GM21515 (cell line): ENCODE measurements around the gene NOS1AP.
"Not testable (repeated sequence)": the region's sequence is repeated elsewhere in the genome, so short reads cannot be mapped to it uniquely, and the experiment has no call there.

Source experiments
- ATAC-seq: cut with Tn5 transposase; IDR thresholded peaks from one replicate; pipeline ENCODE4 v1.9.1; 2021; ENCODE audit not compliant: unreplicated experiment

NOS1AP gene

DNA sequence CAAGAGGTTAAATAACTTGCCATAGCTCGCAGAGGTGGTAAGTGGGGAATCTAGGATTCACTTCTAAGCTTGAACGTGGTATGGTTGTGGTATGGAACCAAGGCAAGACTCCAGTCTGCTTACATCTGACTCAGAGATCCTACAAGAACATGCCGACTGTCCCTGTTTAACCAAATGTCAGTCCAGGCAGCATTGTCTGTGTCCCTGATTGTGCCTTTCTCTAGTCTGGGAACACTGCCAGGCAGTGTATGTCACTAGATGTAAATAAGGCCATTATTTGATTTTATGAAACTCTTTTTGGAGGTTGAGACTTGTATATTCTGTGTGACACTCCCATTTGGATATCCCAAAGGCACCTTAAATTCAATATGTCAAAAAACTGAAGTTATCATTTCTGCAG lies 96.0 kb downstream of the NOS1AP start:
- ATAC-seq: no peak

DNA sequence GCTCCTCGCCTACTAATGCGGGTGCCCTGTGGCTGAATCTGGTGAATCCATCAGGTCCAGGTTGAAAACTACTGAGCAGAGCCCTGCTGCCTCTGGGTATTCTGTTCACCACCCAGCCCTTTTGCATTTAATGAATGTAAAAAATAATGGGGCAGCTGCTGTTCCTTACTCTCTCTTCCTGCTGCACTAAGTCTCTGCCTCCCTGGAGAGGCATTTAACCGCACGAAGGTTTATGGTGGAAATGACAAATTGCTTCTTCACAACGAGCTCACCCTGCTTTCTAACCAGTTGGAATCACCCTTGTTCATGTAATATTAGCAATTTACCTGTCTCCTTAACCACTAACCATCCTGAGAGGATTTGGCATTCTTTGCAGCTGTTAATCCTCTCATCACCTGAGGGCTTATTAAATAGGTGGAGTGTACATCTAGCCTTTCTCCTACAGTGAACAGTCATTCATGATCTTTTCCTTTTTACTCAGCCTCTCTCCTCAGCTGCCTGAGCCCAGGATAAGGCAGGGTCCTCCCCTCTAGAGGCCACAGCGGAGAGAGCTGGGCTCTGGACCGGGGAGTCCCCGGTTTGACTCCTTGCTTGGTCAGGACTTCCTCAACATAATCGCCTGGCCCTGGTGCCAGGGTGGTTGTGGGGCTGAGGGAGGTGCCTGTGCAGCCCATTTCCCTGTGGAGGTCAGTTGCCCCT lies 97.6 kb downstream of the NOS1AP start:
- ATAC-seq: no peak

DNA sequence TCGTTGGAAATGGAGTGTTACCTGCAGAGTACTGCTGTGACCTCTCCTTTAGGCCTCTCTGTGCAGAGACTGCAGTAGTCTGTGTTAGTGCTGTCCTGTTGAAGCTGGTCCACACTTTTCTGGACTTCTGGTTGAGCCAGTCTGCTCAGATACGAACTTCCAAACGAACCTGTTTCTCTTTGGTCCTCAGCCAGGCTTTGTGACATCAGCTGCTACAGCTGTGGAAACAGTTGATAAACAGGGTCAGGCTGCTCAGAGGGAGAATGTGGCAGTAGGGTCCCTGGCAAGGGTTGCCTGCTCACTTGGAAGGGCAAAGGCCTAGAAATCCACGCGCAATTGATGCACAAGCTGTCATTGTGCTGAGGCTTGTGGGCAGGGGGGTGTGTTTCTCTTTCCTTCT lies 98.8 kb downstream of the NOS1AP start:
- ATAC-seq: no peak

DNA sequence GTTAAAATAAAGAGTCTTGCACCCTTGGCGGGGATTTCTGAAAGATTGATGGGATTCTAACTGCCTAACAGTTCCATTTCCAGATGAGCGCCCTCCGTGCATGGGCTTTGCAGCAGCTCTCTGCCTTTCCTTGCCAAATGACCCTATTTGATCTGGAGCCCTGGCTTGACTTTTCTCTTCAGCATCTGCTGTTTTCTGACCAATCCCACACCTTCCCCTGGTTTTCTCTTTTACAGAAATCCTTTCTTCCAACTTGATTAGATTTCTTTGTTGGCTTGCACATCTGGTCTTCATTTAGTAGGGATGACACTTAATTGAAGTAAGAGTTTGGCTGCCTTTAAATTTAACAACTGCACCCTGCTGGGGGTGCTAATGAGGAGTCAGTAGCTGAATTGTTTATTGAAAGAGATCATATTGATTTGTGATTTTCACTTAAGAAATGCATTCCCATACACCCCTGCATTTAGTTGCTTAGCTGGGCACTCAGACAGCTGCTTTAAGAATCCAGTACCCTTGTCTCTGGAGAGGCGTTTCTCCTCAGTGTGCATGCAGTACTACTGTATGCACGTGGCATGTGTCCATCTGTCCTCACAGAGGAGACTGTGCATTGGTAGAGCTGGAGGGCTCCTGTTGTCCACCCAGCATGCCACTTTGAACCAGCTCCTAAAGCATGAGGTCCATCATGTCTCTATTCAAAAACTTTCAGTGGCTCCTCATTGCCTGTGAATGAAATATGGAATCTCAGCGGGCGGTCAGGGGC lies 99.7 kb downstream of the NOS1AP start:
- ATAC-seq: no peak

DNA sequence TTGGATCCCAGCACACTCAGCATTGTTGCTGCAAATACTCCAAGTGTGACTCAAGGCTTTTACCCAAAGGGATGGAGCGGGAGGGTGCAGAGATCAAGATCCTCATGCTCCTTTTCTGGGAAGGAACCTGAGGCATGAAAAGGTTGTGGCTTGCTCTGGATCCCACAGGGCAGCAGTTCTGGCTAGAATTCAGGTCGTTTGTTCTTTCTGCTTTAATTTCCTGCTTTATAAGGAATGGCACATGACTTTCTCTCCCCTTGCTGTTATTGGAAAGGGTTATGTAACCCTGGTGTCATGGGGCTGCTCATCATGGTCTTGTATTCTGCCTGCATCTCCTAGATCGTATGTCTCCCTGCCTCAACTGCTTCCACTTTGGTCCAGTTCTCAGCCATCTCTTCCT lies 101.6 kb downstream of the NOS1AP start:
- ATAC-seq: no peak

DNA sequence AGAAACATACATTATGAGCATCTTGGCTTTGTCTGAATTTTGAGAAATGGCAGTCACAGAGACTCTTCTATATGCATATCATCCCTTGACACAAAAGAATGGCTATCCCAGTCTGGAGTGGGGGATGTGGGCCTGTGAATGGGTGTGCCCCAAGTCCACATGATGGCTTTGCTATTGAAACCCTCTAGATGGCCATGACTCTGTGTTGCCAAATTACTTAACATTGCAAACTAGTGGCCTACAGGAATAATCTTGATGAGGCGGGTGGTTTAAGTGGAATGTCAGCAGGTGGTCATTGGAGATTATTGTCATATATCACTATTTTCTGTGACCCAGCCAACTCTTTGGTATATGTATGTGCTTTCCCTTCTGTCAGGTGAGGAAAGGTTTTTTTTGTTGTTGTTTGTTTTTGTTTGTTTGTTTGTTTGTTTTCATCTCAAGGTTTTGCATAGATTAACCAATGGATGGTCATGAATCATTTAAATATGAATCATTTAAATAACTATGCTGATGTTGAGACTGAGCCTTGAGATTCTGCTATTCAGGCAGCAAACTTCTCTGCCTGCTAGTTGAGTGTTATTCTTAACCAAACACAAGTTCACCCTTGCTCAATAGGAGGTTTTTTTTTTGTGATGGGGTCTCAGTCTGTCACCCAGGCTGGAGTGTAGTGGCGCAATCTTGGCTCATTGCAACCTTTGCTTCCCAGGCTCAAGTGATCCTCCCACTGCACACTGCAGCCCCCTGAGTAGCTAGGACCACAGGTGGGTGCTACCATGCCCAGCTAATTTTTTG lies 103.0 kb downstream of the NOS1AP start:
- no peak for ATAC-seq

DNA sequence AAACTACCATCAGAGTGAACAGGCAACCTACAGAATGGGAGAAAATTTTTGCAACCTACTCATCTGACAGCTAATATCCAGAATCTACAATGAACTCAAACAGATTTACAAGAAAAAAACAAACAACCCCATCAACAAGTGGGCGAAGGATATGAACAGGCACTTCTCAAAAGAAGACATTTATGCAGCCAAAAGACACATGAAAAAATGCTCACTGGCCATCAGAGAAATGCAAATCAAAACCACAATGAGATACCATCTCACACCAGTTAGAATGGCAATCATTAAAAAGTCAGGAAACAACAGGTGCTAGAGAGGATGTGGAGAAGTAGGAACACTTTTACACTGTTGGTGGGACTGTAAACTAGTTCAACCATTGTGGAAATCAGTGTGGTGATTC lies 104.1 kb downstream of the NOS1AP start:
- ATAC-seq: not testable (repeated sequence)

DNA sequence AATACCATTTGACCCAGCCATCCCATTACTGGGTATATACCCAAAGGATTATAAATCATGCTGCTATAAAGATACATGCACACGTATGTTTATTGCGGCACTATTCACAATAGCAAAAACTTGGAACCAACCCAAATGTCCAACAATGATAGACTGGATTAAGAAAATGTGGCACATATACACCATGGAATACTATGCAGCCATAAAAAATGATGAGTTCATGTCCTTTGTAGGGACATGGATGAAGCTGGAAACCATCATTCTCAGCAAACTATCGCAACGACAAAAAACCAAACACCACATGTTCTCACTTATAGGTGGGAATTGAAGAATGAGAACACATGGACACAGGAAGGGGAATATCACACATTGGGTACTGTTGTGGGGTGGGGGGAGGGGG lies 104.5 kb downstream of the NOS1AP start:
- not testable (repeated sequence) for ATAC-seq

DNA sequence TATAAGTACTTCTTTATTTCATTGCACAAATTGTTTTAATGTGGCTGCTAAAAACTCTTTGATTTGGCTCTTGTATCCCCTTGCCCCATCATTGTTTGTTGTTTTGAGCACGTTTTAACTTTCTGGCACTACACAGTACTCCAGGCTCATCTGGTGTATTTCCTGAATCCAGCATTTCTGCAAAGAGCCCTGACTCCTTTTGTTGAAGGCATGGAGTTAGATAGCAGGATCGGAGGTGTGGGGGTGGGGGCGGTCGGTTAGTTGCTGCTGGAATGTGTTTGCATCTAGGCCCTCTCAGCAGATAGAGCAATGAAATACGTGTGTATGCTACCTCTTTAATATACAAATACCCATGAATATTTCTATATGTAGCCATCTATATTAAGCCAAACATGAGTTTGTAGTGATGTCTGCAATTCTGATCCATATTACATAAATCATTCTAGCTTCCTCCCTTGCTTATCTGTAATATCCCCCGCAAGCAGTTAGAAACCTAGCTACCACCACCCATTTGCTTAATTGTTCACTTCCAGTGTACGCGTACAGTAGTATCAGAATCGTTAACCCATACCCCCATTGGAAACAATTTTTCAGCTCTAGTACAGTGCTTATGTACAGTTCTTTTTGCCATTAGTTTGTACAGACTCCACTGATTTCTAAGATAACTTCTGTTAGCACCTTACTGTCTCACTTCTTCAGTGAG lies 106.0 kb downstream of the NOS1AP start:
- ATAC-seq: no peak

DNA sequence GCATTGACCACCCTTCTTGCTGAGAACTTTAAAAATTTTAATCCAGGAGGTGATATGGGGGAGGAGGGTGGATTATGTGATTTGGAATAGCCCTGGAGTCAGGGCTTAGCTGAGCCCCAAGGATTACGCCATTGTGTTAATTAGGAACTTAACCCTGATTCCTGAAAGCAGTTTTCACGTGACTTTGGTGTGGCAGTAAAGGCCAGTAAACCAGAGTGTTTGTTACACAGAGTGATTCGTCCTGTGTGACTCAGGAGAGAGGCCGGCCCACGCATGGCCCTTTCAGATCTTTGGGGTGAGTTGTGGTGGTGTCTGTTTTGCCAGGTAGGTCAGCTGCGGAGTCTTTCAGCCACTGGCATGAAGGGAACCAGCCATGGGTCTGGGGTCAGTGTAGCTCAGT lies 107.6 kb downstream of the NOS1AP start:
- ATAC-seq: no peak

DNA sequence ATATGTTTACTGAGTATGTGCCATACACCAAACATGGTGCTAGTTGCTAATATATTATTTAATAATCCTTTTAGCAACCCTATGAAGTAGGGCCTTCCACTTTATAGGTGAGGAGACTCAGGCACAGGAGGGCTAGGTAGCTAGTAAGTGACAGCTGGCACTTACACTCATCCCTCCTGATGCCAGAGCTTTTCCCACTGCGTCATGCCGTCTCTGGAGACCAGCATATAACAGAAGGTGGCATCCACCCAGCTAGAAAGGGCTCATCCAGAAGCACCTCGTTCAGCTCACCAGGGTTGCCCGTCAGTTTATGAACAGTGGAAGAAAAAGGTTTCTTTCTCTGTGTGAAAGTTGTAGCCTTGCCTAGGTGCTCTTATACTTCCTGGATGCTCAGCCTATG lies 108.9 kb downstream of the NOS1AP start:
- no peak for ATAC-seq

DNA sequence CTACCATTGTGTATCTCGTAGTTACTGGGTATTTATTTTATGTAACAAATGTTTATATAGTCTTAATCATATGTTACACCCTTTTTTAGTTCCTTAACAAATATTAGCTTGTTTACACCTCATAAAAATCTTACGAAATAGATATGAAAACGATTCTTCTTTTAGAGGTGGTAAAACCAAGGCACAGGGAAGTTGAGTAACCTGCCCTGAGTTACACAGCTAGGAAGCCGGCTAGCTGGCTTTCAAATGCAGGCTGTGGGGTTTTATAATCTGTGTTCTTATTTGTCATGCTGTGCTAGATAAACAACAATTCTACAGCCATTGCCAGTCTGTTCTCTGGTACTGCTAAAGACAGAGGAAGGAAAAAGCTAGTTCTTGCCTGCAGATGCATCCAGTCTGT lies 109.6 kb downstream of the NOS1AP start:
- ATAC-seq: no peak

DNA sequence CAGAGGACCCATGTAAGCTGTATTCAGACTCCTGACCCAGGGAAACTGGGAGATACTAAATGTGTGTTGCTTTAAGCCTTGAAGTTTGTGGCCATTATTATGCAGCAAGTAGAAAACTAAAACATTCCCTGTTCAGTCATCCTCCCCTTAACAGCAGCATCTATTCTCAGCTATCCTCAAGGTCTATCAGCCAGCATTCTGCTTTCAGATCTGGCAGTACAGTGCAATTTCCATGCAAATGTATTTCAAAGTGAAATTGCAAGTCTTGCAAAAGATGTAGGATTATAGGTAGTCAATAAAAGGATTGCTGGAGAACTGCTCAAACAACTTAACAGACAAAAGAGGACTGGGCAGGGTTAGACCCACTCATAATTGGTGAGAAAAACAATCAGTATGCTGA lies 111.3 kb downstream of the NOS1AP start:
- ATAC-seq: no peak

DNA sequence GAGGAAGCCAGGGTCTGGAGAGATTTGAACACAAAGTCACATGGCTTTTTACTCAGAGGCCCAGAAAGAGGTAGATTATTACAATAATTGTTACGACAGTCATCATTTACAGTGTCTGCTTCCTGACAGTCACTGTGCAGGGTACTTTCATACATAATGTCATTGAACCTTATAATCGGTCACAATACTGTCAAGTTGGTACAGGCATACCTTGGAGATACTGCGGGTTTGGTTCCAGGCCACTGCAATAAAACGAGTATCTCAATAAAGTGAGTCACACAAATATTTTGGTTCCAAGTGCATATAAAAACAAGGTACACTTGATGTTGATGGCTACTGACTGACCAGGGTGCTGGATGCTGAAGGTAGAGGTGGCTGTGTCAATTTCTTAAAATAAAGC lies 112.6 kb downstream of the NOS1AP start:
- no peak for ATAC-seq

DNA sequence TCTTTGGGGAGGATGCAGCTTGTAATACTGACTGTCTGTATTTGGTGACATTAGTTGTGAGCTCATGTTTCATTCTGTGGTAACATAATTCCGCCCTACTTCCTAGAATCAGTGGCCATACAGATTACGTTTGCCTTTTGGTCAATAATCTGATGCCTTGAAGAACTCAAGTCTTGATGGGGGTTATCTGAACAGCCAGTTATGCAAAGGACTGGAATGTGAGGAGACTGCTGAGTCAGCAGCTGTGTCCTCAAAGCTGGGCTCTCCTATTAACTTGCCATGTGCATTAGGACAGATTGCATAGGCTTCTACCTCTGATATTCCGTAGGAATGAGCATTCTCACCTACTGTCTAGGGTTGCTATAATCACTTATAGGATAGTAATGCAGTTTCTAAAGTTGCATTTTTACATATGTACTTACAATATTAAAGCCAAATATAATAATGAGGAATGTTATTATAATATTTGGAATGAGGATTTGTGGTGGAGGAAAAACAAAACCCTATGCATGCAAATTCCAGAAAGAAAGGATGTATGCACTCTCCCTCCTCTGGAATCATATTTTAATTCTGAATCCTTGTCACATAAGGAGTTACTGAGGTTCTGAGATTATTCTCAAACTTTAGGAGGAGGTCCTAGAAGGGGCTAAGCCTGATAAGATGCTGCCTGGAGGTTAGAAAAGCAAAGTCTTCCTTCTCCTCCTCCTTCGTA lies 116.0 kb downstream of the NOS1AP start:
- no peak for ATAC-seq

DNA sequence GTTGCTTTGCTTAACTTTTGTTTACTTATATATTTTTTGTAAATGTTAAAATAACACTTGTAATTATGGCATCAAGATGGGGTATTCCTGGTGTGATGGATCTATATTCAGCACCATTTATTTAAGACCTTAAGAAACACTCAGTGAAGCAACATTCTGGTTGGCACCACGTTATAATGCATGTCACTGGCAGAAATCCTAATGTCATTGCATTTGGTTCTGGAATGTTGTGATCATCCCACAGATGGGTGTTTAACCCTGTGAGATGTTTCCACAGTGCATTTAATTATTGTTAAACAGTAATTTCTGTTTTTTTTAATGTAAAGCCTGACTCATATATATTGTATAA lies 116.5 kb downstream of the NOS1AP start:
- ATAC-seq: no peak

DNA sequence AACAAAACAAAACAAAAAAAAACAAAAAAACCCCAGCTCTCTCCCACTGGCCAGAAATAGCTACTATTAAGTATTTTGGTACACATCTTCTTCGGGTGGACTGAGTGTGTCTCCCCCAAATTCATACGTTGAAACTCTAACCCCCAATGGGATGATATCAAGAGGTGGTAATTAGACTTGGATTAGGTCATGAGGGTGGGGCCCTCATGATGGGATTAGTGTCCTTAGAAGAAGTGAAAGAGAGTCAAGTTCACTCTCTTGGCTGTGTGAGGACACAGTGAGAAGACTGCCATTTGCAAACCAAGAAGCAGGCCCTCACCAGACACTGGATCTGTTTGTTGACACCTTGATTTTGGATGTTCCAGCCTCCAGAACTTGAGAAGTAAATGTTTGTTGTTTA lies 116.9 kb downstream of the NOS1AP start:
- ATAC-seq: no peak

DNA sequence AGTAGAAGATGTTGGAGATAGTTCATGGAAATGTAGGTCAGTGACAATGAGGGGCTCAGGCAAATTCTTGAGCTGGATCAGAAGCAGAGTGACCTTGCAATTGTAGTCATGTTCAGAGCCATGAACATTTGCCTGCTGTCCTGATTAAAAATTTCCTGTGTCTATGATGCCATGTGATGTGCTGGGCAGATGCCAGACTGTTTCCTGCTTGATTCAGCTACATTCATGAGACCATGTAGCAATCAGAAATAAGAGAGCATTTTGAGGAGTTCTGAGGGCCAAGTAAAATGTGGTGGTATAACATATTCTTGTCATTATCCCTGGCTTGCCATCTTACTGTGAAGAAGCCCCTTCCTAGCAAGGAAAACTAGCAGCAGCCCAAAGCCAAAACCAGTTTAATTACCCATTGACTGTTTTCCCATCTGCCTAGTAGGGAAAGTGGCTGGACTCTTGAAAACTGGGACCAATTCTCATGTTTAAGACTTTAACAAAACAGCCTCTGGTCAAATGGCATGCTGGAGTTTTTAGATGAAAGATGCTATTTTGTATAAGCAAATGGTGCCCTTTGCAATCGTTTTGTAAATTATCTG lies 118.3 kb downstream of the NOS1AP start:
- ATAC-seq: no peak

DNA sequence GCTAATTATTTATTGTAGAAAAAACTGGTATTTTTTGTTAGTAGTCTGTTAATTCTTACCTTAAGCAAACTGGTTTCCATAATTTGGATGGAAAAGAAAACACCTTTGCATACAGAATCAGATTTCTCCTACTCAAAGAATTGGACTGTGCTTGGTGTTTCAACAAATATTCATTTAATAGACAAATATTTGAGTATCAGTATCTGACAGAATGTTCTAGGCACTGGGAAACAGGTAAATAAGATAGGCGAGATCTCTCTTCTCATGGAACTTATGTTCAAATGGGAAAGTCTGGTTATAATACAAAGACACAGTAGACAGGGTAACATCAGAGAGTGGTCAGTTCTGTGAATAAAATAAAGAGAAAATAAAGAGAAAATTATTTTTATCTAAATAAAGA lies 119.9 kb downstream of the NOS1AP start:
- ATAC-seq: no peak
